Panc1 (cell line): ENCODE data around the gene CAPRIN2.

ENCODE experiments used
- CTCF ChIP-seq: fragments of 450-650 bp; IDR thresholded peaks from 2 replicates; pipeline ENCODE4 v1.5.1; 2017; ENCODE audit warnings: mild to moderate bottlenecking
- POLR2AphosphoS5 ChIP-seq: IDR thresholded peaks from 2 replicates; pipeline ENCODE4 v1.6.1; 2012; ENCODE audit warnings: mild to moderate bottlenecking, low read depth, low read length, moderate library complexity
- TCF7L2 ChIP-seq: IDR thresholded peaks from 2 replicates; pipeline ENCODE4 v1.6.1; 2011; ENCODE audit warnings: mild to moderate bottlenecking, low read depth, low read length, inconsistent platforms

DNA sequence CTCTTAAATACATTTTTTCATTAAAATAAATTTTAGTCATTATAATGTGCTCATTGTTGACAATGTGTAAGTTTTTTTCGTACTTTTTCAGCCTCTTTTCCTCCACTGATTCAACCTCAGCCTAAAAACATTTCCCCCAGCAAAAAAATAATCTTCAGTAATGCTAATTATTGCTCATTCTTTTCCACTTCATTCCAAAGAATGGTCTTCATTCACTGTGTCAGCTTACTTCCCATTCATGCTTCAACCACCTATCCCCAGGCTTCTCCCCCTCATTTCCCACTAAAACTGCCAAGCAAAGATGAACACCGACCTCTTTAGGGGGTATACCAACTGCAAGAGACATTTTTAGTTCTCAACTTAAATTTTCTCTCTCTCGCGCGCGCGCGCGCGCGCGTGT is 56.4 kb downstream of the CAPRIN2 start:
- TF ChIP-seq CTCF (no peak), TCF7L2 (no peak), POLR2AphosphoS5 (no peak)
